Fibroblast of mammary gland (primary cell): Measurements from ENCODE around the gene EPN1.

ENCODE experiments used
- DNase-seq: peaks from one replicate; pipeline ENCODE4 v3.0.0-alpha.2; 2010; ENCODE audit warnings: low read depth
- H3K4me3 ChIP-seq: 2 replicates; pipeline ENCODE4 v1.5.1; 2011; ENCODE audit warnings: low read depth, mild to moderate bottlenecking, low read length, moderate library complexity; ENCODE audit not compliant: control insufficient read depth
- TF ChIP-seq, protein P1 (sequence below): conservative IDR thresholded peaks from 2 replicates; pipeline ENCODE4 v1.5.1; 2011; ENCODE audit warnings: low read depth, low read length, inconsistent platforms; ENCODE audit not compliant: control insufficient read depth, insufficient read depth

Gene EPN1

GRCh38 chr19:55689411-55690108, 14.5 kb downstream of the EPN1 start:
- no peak for DNase-seq
- TF ChIP-seq, protein P1, sequence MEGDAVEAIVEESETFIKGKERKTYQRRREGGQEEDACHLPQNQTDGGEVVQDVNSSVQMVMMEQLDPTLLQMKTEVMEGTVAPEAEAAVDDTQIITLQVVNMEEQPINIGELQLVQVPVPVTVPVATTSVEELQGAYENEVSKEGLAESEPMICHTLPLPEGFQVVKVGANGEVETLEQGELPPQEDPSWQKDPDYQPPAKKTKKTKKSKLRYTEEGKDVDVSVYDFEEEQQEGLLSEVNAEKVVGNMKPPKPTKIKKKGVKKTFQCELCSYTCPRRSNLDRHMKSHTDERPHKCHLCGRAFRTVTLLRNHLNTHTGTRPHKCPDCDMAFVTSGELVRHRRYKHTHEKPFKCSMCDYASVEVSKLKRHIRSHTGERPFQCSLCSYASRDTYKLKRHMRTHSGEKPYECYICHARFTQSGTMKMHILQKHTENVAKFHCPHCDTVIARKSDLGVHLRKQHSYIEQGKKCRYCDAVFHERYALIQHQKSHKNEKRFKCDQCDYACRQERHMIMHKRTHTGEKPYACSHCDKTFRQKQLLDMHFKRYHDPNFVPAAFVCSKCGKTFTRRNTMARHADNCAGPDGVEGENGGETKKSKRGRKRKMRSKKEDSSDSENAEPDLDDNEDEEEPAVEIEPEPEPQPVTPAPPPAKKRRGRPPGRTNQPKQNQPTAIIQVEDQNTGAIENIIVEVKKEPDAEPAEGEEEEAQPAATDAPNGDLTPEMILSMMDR, result no peak
- H3K4me3 ChIP-seq, result no peak overlapping the region

- TF ChIP-seq, protein P1, result no peak
- H3K4me3 ChIP-seq, result no peak overlapping the region
- DNase-seq, result no peak
Observed at GRCh38 chr19:55690109-55690768, 15.2 kb downstream of the EPN1 start.

DNA sequence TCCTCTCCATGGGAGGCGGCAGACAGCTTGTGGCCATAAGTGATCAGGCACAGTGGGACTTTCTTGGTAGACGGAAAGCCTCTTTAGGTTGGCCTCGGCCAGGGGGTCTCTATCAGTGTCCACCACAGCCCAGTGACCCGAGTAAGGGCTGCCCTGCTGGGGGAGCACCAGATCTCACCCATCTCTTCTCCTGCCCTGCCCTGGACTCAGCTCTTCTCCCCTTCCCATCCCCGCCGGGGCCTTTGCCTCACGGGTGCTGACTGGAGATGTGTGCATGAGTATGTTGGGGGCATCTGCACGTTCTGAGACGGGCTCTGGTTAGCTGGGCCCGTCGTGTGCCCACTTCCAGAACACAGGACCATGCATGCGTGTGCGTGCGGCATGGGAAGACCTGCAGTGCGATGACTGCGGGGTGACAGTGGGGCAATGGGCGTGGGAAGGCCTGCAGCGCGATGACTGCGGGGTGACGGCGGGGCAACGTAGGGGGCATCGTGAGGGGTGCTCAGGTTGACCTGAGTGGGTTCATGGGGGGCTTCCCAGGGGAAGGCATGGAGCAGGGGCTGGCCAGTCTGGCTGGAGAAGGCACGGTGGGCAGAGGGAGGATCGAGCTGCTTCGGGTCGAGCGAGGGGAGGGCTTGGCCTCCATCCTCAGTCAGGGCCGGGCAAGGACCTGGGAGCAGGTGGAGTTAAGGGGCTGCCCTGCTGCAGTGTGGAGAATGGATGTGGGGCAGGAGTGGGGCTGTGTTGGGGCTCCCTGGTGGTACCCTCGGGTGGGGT, 15.9 kb downstream of the EPN1 start:
- H3K4me3 ChIP-seq, result no peak overlapping the region
- no peak for DNase-seq
- TF ChIP-seq, protein P1, result no peak

GRCh38 chr19:55691561-55692481, 16.8 kb downstream of the EPN1 start:
- no peak for DNase-seq
- H3K4me3 ChIP-seq, result no peak overlapping the region
- TF ChIP-seq, protein P1, result no peak

- TF ChIP-seq, protein P1, result no peak
- DNase-seq, result no peak
- H3K4me3 ChIP-seq, result no peak overlapping the region
Observed at GRCh38 chr19:55692681-55693081, 17.7 kb downstream of the EPN1 start.
